ENCODE results near the gene STK25.
"Not testable (repeated sequence)": the region's sequence is repeated elsewhere in the genome, so short reads cannot be mapped to it uniquely, and the experiment has no call there.

The STK25 gene

GRCh38 chr2:241461693-241462677 is 46.4 kb downstream of the STK25 start:
- DNase-seq: no peak

- DNase-seq: no peak
Observed at GRCh38 chr2:241460631-241461030, 47.8 kb downstream of the STK25 start.

- DNase-seq: no peak
Observed at GRCh38 chr2:241459520-241459919, 48.9 kb downstream of the STK25 start.

GRCh38 chr2:241458687-241459086 is 49.7 kb downstream of the STK25 start:
- no peak for DNase-seq

- DNase-seq: no peak
Observed at GRCh38 chr2:241456546-241456945, 51.8 kb downstream of the STK25 start.

- no peak for DNase-seq
Observed at GRCh38 chr2:241454837-241455485, 53.4 kb downstream of the STK25 start.

GRCh38 chr2:241453919-241454318 is 54.5 kb downstream of the STK25 start:
- DNase-seq: not testable (repeated sequence)

- DNase-seq: no peak
Observed at GRCh38 chr2:241451840-241452506, 56.4 kb downstream of the STK25 start.

GRCh38 chr2:241450092-241450491 is 58.3 kb downstream of the STK25 start:
- not testable (repeated sequence) for DNase-seq

GRCh38 chr2:241445426-241445825 is 63.0 kb downstream of the STK25 start:
- DNase-seq: no peak

GRCh38 chr2:241443486-241444223 is 64.7 kb downstream of the STK25 start:
- DNase-seq: peak; percentile 46 to 72 (median 61)

All from suppressor macrophage (primary cell).